Effector memory CD4-positive, alpha-beta T cell (primary cell): ENCODE measurements around the gene SH2D7.

Experiments used
- DNase-seq, 3 donors: peaks; one replicate each; pipeline ENCODE4 v3.0.0-alpha.2; 2020
- H3K27ac ChIP-seq: 2 replicates; pipeline ENCODE4 v1.7.0; 2013; ENCODE audit warnings: mild to moderate bottlenecking, low read length, moderate library complexity; ENCODE audit not compliant: insufficient read depth, poor library complexity, severe bottlenecking
- H3K27me3 ChIP-seq: replicated peaks from 2 replicates; pipeline ENCODE4 v1.7.0; 2013; ENCODE audit warnings: mild to moderate bottlenecking, low read length; ENCODE audit not compliant: insufficient read depth, control insufficient read depth, poor library complexity, severe bottlenecking
- H3K36me3 ChIP-seq: 2 replicates; pipeline ENCODE4 v1.7.0; 2013; ENCODE audit warnings: mild to moderate bottlenecking, low read length, moderate library complexity; ENCODE audit not compliant: control insufficient read depth, insufficient read depth
- H3K4me1 ChIP-seq: 2 replicates; pipeline ENCODE4 v1.7.0; 2013; ENCODE audit warnings: low read length, mild to moderate bottlenecking; ENCODE audit not compliant: control insufficient read depth, insufficient read depth, poor library complexity, severe bottlenecking
- H3K4me3 ChIP-seq: 2 replicates; pipeline ENCODE4 v1.7.0; 2013; ENCODE audit warnings: low read length, low read depth, mild to moderate bottlenecking; ENCODE audit not compliant: insufficient read depth, poor library complexity, severe bottlenecking
- H3K9me3 ChIP-seq: 2 replicates; pipeline ENCODE4 v1.7.0; 2013; ENCODE audit warnings: mild to moderate bottlenecking, low read length, moderate library complexity; ENCODE audit not compliant: control insufficient read depth

The SH2D7 gene

DNA sequence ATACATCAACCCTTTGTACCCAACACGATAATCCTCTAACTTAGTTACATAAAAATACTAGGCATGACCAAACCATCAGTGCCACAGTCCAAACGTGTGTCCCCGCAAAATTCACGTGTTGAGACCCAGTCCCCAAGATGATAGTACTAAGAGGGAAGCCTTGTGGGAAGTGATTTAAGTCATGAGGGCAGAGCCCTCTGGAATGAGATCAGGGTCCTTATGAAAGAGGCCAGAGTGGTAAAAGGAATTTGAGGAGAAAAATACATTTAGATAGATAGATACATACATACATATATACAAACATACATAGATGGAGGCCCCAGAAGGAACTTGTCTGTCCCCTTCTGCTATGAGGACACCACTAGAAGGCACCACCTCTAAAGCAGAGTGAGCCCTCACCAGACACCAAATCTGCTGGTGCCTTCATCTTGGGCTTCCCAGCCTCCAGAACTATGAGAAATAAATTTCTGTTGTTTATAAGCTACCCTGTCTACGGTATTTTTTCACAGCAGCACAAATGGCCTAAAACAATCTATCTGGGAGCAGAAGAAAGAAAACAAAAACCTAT, 22.8 kb upstream of the SH2D7 start:
- Histone ChIP-seq H3K9me3 (no peaks in the 10 kb centered on the region), H3K27me3 (no peaks in the 10 kb centered on the region), H3K36me3 (no peaks in the 10 kb centered on the region), H3K4me1 (peaks cover 75% of the 10 kb centered on the region), H3K27ac (peak overlapping the region; percentile 62), H3K4me3 (peak overlapping the region; percentile 39)
- no peak for DNase-seq

DNA sequence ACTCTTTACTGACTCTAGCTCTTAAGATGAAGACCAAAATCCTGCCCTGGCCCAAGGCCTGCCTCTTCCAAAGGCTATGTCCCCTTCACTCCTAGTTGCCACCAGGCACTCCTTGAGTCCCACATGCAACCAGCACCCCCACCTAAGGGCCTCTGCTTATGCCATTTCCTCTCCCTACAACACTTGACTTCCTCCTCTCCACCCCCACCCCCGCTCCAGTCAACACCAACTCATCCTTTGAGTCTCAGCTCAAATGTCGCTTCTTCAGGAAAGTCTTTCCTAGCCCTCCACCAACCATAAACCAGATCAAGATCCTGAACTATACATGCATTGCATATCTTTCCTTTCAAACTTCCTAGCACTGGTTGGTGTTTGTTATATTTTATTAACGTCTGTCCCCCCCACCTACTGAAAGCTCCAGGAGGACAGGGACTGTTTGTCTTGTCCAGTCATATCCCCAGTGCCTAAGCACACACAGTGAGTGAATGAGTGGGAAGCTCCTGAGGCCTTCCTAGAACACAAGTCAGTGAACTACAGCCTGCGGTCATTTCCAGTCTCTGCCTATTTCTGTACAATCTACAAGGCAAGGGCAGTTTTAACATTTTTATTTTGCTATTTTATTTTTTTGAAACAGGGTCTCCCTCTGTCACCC, 22.2 kb upstream of the SH2D7 start:
- H3K4me3 ChIP-seq = peak overlapping the region; percentile 39
- peaks cover 68% of the 10 kb centered on the region for H3K4me1 ChIP-seq
- no peak for DNase-seq
- H3K9me3 ChIP-seq = no peaks in the 10 kb centered on the region
- no peaks in the 10 kb centered on the region for H3K36me3 ChIP-seq
- no peaks in the 10 kb centered on the region for H3K27me3 ChIP-seq
- peak overlapping the region; percentile 62 for H3K27ac ChIP-seq

DNA sequence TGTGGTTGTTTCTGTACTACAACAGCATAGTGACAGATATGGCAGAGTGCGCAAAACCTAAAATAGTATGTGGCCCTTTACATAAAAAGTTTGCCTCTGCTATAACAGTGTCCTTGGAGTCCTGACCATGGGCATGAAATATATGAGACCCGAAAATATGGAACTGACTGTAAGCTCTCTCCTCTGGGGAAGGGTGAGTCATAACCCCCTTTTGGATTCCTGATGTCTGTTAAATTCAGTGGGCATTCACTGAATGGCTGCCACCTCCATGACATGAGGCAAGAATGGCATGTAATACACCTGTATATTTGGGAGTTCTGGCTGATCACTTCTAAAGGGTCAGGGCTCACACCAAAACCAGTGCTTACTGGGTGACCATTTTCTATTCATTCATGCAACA, 21.0 kb upstream of the SH2D7 start:
- no peak overlapping the region for H3K4me3 ChIP-seq
- no peaks in the 10 kb centered on the region for H3K27me3 ChIP-seq
- no peaks in the 10 kb centered on the region for H3K9me3 ChIP-seq
- H3K36me3 ChIP-seq = no peaks in the 10 kb centered on the region
- DNase-seq = no peak
- peak overlapping the region; percentile 19 for H3K27ac ChIP-seq
- H3K4me1 ChIP-seq = peaks cover 65% of the 10 kb centered on the region

DNA sequence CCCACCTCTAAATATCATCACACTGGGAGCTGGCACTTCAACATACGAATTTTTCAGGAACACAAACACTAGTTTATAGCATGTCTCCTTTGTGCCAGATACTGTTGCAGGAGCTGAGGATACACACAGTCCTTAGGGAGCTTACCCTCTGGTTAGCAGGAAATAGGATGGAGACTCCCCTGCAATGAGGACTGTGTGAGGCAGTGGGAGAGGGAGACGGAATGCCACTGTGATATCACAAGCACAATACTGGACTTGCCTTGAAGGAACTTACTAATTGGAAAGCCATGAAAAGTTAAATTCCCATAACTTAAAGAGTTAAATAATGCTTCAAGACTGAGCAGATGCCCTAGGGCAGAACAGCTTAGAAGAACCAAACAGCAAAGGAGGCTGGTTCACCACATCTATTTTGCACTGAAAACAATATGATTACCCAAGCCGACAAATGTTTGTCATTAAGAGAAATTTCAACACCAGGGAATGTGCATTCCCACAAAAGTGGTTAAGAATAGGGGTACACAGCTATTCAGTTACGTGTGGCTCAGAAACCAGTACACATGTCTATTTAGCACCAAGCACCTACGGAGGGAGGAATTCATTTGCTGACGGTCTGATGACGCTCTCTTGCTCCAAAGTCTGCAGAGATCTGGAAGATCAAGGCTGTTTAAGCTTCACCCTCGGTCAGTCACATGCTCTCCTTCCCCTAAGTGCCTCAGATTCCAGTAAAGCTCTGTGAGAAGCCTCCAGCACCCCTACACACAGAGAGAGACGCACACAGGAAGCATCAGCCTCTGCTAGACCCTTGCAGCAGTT, 20.1 kb upstream of the SH2D7 start:
- DNase-seq = no peak
- Histone ChIP-seq H3K36me3 (no peaks in the 10 kb centered on the region), H3K4me3 (no peak overlapping the region), H3K27me3 (no peaks in the 10 kb centered on the region), H3K27ac (peak overlapping the region; percentile 36), H3K4me1 (peaks cover 57% of the 10 kb centered on the region), H3K9me3 (no peaks in the 10 kb centered on the region)

DNA sequence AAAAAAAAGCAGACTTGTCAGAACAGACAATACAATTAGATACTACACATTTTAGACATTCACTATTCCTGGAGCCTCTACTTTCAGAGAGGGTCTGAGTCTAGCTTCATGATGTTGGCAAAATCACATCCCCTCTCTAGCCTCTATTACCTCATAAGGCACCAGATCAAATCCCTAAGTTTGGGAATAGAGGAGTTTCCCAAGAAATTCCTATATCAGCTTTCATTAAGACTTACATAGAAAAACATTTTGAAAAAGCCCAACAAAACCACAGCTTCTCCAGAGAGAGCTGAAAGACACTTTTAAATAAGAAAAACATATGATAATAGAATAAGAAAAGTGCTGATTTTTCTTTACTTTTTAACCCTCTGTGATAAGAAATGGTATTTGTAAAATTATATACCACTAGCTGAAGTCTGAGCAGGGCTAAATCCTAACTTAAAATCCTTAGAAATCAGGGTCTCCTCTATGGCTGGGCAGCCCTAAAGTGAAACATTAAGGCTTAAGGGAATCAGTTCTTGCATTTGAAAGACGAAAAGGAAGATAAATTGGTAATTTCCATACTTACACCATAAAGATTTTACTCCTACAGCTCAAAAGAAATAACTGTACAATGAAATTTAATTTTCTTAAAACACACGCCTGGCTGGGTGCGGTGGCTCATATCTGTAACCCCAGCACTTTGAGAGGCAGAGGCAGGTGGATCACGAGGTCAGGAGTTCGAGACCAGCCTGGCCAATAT, 19.1 kb upstream of the SH2D7 start:
- Histone ChIP-seq H3K36me3 (no peaks in the 10 kb centered on the region), H3K4me3 (no peak overlapping the region), H3K4me1 (peaks cover 48% of the 10 kb centered on the region), H3K9me3 (no peaks in the 10 kb centered on the region), H3K27ac (peak overlapping the region; percentile 36), H3K27me3 (no peaks in the 10 kb centered on the region)
- no peak for DNase-seq

DNA sequence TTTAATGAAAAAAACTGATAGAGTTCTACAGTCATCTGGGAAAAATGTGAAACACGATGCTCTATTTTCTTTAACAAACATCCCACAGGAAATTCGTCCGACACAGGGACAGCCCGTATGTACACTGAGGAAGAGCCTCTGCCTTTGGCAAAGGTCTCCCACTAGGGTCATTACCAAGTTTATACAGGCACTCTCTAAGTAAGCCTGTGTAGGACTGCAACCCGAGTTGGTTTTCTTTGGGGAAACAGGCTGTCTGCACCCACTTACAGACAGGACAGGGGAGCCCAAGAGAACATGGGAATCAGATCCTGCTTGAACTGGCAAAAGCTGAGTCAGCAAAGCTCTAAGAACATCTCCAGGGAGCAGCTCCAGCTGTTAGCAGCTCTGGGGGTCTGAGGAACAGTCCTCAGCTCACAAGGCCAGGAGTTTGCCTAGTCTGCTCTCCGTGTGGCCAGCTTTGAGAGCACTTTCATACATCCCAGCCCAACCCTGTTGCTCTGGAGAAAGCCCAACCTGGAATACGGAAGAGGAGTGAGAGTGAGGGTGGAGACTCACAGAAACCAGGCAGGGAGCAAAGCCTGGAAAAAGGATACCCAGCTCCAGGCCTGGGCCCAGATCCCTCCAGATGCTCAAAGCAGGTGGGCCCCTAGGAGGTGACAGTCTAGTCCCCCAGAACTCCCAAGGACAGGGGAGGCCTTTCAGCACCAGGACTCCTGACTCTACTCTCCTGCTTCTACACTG, 16.7 kb upstream of the SH2D7 start:
- peak overlapping the region; percentile 87 for H3K4me3 ChIP-seq
- no peaks in the 10 kb centered on the region for H3K27me3 ChIP-seq
- H3K9me3 ChIP-seq = no peaks in the 10 kb centered on the region
- peaks cover 25% of the 10 kb centered on the region for H3K4me1 ChIP-seq
- peak overlapping the region; percentile 72 for H3K27ac ChIP-seq
- DNase-seq = no peak
- H3K36me3 ChIP-seq = no peaks in the 10 kb centered on the region

DNA sequence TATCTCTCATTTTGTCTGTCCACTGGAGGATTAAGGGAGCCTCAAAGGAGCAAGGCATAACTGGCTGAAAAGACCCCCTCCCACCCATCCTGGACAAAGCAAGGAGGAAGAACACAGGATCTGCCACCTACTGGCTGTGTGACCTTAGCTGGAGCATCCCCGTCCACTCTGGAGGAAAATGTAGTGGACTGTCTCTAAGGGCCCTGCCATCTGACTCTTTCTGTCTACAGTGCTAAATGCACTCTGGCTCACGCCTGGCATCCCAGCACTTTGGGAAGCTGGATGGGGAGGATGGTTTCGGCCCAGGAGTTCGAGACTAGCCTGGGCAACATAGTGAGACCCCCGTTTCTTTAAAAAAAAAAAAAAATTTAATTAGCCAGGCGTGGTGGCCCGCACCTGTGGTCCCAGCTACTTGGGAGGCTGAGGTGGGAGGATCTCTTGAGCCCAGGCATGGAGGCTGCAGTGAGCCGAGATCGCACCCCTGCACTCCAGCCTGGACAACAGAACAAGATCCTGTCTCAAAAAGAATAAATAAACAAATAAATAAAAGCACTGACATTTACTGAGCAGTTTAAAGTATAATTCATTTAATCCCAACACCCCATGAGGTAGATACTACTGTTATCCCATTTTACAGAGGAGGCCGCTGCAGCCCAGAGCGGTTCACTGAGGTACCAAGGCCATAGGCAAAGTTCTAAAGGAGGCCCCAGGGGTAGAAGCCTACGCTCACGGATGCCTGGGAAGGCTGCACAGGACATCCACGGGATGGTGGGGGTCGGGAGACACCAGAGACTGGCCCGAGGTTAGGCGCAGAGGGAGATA, 15.9 kb upstream of the SH2D7 start:
- Histone ChIP-seq H3K27me3 (no peaks in the 10 kb centered on the region), H3K4me3 (peak overlapping the region; percentile 87), H3K4me1 (peaks cover 22% of the 10 kb centered on the region), H3K9me3 (no peaks in the 10 kb centered on the region), H3K36me3 (no peaks in the 10 kb centered on the region), H3K27ac (peak overlapping the region; percentile 72)
- no peak for DNase-seq

DNA sequence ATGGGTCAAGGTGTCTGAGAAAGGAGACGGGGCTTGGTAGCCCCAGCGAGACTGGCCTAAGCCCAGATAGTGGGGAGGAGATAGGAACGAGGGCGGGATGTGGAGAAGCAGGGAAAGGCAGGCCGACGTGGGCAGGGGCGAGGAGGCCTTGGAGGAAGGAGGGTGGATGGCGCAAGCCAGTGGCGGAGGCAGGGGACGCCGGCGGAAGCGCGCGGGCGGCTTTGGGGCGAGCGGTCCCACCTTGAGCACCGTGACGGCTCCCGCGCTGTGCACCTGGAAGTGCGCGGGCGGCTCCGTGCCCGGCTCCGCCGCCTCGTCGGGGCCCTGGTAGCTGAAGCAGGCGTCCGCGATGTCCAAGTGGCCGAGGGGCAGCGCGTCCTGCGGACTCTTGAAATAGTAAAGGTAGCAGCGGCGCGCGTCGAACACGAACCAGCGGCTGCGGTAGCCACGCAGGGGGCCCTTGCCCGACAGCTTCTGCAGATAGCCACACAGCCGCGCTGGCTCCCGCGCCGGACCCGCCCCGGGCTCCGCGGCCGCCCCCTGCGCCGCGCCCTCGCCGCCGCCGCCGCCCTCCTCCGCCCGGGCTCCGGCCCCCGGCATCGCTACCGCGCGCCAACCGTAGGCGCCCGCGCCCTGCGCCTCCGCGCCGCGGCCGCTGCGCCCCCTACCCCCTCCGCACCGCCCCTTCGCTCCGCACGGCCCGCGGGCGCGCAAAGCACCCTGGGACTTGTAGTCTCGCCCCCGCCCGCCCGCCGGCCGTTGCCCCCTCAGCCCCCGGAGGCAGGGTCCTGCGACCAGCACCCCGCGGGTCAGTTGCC, 15.1 kb upstream of the SH2D7 start, which contains the start of gene TBC1D2B:
TSS of gene TBC1D2B (minus strand) at position 659 of the 818 bp plus-strand sequence. CDS start at position 600, 59 bp downstream.
- Histone ChIP-seq H3K9me3 (no peaks in the 10 kb centered on the region), H3K4me1 (peaks cover 14% of the 10 kb centered on the region), H3K4me3 (peak within 1 kb of the TSS; percentile 87), H3K36me3 (no peaks in the 10 kb centered on the region), H3K27ac (peak within 1 kb of the TSS; percentile 72), H3K27me3 (no peaks in the 10 kb centered on the region)
- DNase-seq = peak; percentile 51 to 59 (median 55)
